ENCODE results near the gene RNLS. TPM values are rescaled to one million over a fixed set of nuclear protein-coding genes. Genes with fewer than 3 reads are reported as not detected.

RNLS gene
- total and polyA plus RNA-seq, 4 donors: 5.8 to 11.6 (median 7.9) TPM

- ATAC-seq (ENCODE audit: insufficient read depth, low FRiP score) (no peak), DNase-seq (no peak)
- 77 to 78% methylated on average over 7 of the region's 7 CpGs for WGBS, 2 donors
- H3K36me3 ChIP-seq (ENCODE audit: control insufficient read depth in 4 of 4, insufficient read depth in 4 of 4, low read length in 4 of 4): no peaks in the 10 kb centered on the region
- TF ChIP-seq, protein P1, sequence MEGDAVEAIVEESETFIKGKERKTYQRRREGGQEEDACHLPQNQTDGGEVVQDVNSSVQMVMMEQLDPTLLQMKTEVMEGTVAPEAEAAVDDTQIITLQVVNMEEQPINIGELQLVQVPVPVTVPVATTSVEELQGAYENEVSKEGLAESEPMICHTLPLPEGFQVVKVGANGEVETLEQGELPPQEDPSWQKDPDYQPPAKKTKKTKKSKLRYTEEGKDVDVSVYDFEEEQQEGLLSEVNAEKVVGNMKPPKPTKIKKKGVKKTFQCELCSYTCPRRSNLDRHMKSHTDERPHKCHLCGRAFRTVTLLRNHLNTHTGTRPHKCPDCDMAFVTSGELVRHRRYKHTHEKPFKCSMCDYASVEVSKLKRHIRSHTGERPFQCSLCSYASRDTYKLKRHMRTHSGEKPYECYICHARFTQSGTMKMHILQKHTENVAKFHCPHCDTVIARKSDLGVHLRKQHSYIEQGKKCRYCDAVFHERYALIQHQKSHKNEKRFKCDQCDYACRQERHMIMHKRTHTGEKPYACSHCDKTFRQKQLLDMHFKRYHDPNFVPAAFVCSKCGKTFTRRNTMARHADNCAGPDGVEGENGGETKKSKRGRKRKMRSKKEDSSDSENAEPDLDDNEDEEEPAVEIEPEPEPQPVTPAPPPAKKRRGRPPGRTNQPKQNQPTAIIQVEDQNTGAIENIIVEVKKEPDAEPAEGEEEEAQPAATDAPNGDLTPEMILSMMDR (IDR thresholded peaks at IDR 0.05; ENCODE audit: control extremely low read depth, extremely low read depth): no peak
- no peak overlapping the region for H3K4me3 ChIP-seq
- no peak overlapping the region for H3K9ac ChIP-seq (ENCODE audit: insufficient read depth in 1 of 2, low read length in 2 of 2)
- peak overlapping the region in 1 of 2 donors; percentile 26 for H3K27ac ChIP-seq (ENCODE audit: low read depth in 1 of 2, low read length in 1 of 2)
- H3K9me3 ChIP-seq (ENCODE audit: control insufficient read depth in 4 of 4, insufficient read depth in 3 of 4, low read length in 3 of 4): no peaks in the 10 kb centered on the region
- H3K27me3 ChIP-seq (ENCODE audit: control insufficient read depth in 3 of 3, insufficient read depth in 3 of 3, low read length in 2 of 3): no peaks in the 10 kb centered on the region
- peaks cover 0 to 18% (median 6%) of the 10 kb centered on the region in 5 donors for H3K4me1 ChIP-seq (ENCODE audit: control insufficient read depth in 5 of 5, insufficient read depth in 5 of 5, low read length in 5 of 5)
Observed at GRCh38 chr10:88232983-88233543, 350.1 kb downstream of the RNLS start.

DNA sequence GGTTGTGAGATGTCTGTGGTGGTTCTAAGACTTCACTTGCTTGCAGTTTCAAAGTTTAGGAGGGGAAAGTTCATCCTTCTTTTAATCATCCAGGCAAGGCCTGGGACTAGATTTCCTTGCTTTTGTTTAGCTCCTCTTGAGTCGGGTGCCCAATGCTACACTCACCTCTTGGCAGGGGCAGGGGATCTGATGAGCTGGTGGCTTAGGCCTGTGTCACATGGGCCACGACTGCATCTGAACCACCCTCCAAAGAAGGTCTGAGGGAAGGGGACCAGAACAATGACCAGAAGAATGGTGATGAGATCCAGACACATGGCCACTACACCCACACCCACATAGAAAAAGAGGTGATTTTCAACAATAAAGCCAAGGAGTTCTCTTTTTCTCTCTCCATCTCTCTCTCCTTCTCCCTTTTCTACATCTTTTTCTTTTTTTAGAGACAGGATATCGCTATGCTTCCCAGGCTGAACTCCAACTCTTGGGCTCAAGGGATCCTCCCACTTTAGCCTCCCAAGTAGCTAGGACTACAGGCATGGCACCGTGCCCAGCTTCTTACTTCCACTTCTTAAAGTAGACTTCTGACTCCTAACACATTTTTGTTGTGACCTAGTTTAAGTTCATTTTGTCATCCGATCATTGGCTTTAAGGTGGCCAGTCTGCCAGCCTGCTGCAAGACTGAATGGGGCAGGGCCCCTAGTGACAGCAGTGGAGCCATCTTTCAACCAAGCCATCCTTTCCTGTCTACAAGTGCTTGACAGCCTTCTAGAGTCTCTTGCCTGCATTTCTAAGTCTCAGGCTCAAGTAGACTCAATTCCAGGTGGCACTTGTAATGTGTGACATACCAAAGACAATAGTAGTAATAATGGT lies 350.9 kb downstream of the RNLS start:
- TF ChIP-seq, protein P1 (IDR thresholded peaks at IDR 0.05; ENCODE audit: control extremely low read depth, extremely low read depth): no peak
- H3K4me3 ChIP-seq: no peak overlapping the region
- peak overlapping the region in 1 of 2 donors; percentile 24 for H3K27ac ChIP-seq (ENCODE audit: low read depth in 1 of 2, low read length in 1 of 2)
- H3K36me3 ChIP-seq (ENCODE audit: control insufficient read depth in 4 of 4, insufficient read depth in 4 of 4, low read length in 4 of 4): no peaks in the 10 kb centered on the region
- 40 to 69% methylated on average over 5 of the region's 5 CpGs for WGBS, 2 donors
- DNase-seq: peak; percentile 49 to 81 (median 68)
- H3K9ac ChIP-seq (ENCODE audit: insufficient read depth in 1 of 2, low read length in 2 of 2): no peak overlapping the region
- ATAC-seq (ENCODE audit: insufficient read depth, low FRiP score): no peak
- H3K4me1 ChIP-seq (ENCODE audit: control insufficient read depth in 5 of 5, insufficient read depth in 5 of 5, low read length in 5 of 5): peaks cover 0 to 22% (median 6%) of the 10 kb centered on the region in 5 donors
- no peaks in the 10 kb centered on the region for H3K9me3 ChIP-seq (ENCODE audit: control insufficient read depth in 4 of 4, insufficient read depth in 3 of 4, low read length in 3 of 4)
- H3K27me3 ChIP-seq (ENCODE audit: control insufficient read depth in 3 of 3, insufficient read depth in 3 of 3, low read length in 2 of 3): no peaks in the 10 kb centered on the region

DNA sequence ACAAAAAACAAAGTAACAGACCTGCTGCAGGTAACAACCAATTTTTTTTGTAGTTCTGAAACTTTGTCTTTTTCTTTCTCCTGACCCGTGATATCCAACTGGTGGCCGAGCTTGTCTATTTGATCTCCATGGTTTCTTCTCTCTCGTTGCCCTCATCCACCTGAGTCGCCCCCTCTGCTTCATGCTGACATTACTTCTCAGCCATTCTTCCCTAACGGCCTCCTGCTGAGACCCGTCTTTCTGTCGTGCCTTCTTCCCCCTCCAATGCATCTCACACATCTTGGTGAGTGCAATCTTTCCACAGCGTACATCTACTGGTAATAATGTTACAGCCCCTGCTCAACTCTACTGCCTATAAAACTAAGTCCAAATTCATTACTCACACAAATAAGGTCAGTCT lies 352.9 kb downstream of the RNLS start:
- 82 to 90% methylated on average over 8 of the region's 8 CpGs for WGBS, 2 donors

More for the DNA sequence above, 352.9 kb downstream of the RNLS start:
- TF ChIP-seq, protein P1 (IDR thresholded peaks at IDR 0.05; ENCODE audit: control extremely low read depth, extremely low read depth): no peak
- peaks cover 0 to 24% (median 13%) of the 10 kb centered on the region in 5 donors for H3K4me1 ChIP-seq (ENCODE audit: control insufficient read depth in 5 of 5, insufficient read depth in 5 of 5, low read length in 5 of 5)
- no peaks in the 10 kb centered on the region for H3K27me3 ChIP-seq (ENCODE audit: control insufficient read depth in 3 of 3, insufficient read depth in 3 of 3, low read length in 2 of 3)
- no peaks in the 10 kb centered on the region for H3K36me3 ChIP-seq (ENCODE audit: control insufficient read depth in 4 of 4, insufficient read depth in 4 of 4, low read length in 4 of 4)
- no peaks in the 10 kb centered on the region for H3K9me3 ChIP-seq (ENCODE audit: control insufficient read depth in 4 of 4, insufficient read depth in 3 of 4, low read length in 3 of 4)
- ATAC-seq (ENCODE audit: insufficient read depth, low FRiP score): no peak
- H3K9ac ChIP-seq (ENCODE audit: insufficient read depth in 1 of 2, low read length in 2 of 2): no peak overlapping the region
- H3K27ac ChIP-seq (ENCODE audit: low read depth in 1 of 2, low read length in 1 of 2): no peak overlapping the region
- DNase-seq: no peak
- H3K4me3 ChIP-seq: no peak overlapping the region

Measured in lung (tissue), 12 donors.